HEK293 (cell line): ENCODE results near the gene MRPL19.

Source experiments
- YY1 ChIP-seq: fragments of 450-650 bp; formaldehyde crosslinking; IDR thresholded peaks from 2 replicates; pipeline ENCODE4 v1.5.1; 2018; ENCODE audit warnings: missing biosample characterization, missing genetic modification characterization
- ZNF221 ChIP-seq: fragments of 450-650 bp; formaldehyde crosslinking; IDR thresholded peaks from 2 replicates; pipeline ENCODE4 v1.5.1; 2017; ENCODE audit warnings: missing biosample characterization, missing genetic modification characterization, borderline replicate concordance
- ZNF530 ChIP-seq: fragments of 450-650 bp; formaldehyde crosslinking; IDR thresholded peaks from 2 replicates; pipeline ENCODE4 v1.5.1; 2016; ENCODE audit warnings: low read depth, missing biosample characterization, missing genetic modification characterization
- ZNF791 ChIP-seq: fragments of 450-650 bp; formaldehyde crosslinking; IDR thresholded peaks from 2 replicates; pipeline ENCODE4 v1.5.1; 2016; ENCODE audit warnings: missing biosample characterization, missing genetic modification characterization
- TF ChIP-seq, protein P1 (sequence below): fragments of 450-650 bp; formaldehyde crosslinking; IDR thresholded peaks from 2 replicates; pipeline ENCODE4 v1.5.1; 2016; ENCODE audit warnings: missing biosample characterization, missing genetic modification characterization
- TF ChIP-seq, protein P2 (sequence below): fragments of 450-650 bp; formaldehyde crosslinking; IDR thresholded peaks from 2 replicates; pipeline ENCODE4 v1.5.1; 2016; ENCODE audit warnings: missing biosample characterization, missing genetic modification characterization
- TF ChIP-seq, protein P3 (sequence below): fragments of 450-650 bp; formaldehyde crosslinking; IDR thresholded peaks from 2 replicates; pipeline ENCODE4 v1.5.1; 2017; ENCODE audit warnings: missing biosample characterization, missing genetic modification characterization

DNA sequence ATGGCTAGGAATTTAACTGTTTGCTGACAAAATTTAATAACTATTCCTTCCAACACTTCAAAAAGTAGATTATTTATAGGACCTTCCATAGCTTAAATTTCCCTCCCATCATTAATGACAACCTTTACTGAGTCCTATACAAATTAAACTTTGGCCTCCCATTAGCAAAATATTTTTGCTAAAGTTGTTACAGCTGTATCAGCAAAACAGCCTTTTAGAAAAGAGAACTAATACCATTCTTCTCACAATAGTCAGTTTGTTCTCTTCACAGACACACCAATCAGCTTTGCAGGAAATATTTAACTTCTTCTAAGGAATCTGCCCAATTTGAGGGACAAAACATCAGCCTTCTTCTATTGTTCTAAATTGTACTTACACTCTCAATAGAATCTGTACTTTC is 76.1 kb downstream of the MRPL19 start:
- TF ChIP-seq, protein P1, sequence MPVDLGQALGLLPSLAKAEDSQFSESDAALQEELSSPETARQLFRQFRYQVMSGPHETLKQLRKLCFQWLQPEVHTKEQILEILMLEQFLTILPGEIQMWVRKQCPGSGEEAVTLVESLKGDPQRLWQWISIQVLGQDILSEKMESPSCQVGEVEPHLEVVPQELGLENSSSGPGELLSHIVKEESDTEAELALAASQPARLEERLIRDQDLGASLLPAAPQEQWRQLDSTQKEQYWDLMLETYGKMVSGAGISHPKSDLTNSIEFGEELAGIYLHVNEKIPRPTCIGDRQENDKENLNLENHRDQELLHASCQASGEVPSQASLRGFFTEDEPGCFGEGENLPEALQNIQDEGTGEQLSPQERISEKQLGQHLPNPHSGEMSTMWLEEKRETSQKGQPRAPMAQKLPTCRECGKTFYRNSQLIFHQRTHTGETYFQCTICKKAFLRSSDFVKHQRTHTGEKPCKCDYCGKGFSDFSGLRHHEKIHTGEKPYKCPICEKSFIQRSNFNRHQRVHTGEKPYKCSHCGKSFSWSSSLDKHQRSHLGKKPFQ (tag by site-specific recombination): no peak
- TF ChIP-seq, protein P2, sequence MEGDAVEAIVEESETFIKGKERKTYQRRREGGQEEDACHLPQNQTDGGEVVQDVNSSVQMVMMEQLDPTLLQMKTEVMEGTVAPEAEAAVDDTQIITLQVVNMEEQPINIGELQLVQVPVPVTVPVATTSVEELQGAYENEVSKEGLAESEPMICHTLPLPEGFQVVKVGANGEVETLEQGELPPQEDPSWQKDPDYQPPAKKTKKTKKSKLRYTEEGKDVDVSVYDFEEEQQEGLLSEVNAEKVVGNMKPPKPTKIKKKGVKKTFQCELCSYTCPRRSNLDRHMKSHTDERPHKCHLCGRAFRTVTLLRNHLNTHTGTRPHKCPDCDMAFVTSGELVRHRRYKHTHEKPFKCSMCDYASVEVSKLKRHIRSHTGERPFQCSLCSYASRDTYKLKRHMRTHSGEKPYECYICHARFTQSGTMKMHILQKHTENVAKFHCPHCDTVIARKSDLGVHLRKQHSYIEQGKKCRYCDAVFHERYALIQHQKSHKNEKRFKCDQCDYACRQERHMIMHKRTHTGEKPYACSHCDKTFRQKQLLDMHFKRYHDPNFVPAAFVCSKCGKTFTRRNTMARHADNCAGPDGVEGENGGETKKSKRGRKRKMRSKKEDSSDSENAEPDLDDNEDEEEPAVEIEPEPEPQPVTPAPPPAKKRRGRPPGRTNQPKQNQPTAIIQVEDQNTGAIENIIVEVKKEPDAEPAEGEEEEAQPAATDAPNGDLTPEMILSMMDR (tag by site-specific recombination): no peak
- TF ChIP-seq YY1: no peak
- no peak for TF ChIP-seq ZNF221 (tag by site-specific recombination)
- TF ChIP-seq ZNF791: no peak
- TF ChIP-seq, protein P3, sequence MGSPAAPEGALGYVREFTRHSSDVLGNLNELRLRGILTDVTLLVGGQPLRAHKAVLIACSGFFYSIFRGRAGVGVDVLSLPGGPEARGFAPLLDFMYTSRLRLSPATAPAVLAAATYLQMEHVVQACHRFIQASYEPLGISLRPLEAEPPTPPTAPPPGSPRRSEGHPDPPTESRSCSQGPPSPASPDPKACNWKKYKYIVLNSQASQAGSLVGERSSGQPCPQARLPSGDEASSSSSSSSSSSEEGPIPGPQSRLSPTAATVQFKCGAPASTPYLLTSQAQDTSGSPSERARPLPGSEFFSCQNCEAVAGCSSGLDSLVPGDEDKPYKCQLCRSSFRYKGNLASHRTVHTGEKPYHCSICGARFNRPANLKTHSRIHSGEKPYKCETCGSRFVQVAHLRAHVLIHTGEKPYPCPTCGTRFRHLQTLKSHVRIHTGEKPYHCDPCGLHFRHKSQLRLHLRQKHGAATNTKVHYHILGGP (tag by site-specific recombination): no peak
- no peak for TF ChIP-seq ZNF530 (tag by site-specific recombination)
